Kidney epithelial cell (primary cell): ENCODE results near the gene KRT36. TPM values are rescaled to one million over a fixed set of nuclear protein-coding genes. Genes with fewer than 3 reads are reported as not detected.

Source experiments
- DNase-seq: peaks from one replicate; pipeline ENCODE4 v3.0.0-alpha.2; 2010; ENCODE audit warnings: low read depth
- H3K27me3 ChIP-seq: 2 replicates; pipeline ENCODE4 v1.6.0; 2011; ENCODE audit warnings: low read length; ENCODE audit not compliant: control insufficient read depth, insufficient read depth
- H3K36me3 ChIP-seq: 2 replicates; pipeline ENCODE4 v1.5.1; 2011; ENCODE audit warnings: low read length; ENCODE audit not compliant: control insufficient read depth, insufficient read depth
- H3K4me3 ChIP-seq: 2 replicates; pipeline ENCODE4 v1.5.1; 2011; ENCODE audit warnings: low read depth, mild to moderate bottlenecking, control low read depth, low read length
- total RNA-seq: library from RNA; depleted of rRNA; stranded (reverse); fragments of >200 nt; gene quantifications from 2 replicates; pipeline ENCODE4 v1.2.3, GENCODE V29; 2015
- TF ChIP-seq, protein P1 (sequence below): IDR thresholded peaks from 2 replicates; pipeline ENCODE4 v1.5.1; 2011; ENCODE audit warnings: mild to moderate bottlenecking, moderate library complexity, low read length, control low read depth, inconsistent platforms; ENCODE audit not compliant: insufficient read depth, poor library complexity, severe bottlenecking

Gene KRT36
- total RNA-seq, 1 donor from 2014 or later: not detected

DNA sequence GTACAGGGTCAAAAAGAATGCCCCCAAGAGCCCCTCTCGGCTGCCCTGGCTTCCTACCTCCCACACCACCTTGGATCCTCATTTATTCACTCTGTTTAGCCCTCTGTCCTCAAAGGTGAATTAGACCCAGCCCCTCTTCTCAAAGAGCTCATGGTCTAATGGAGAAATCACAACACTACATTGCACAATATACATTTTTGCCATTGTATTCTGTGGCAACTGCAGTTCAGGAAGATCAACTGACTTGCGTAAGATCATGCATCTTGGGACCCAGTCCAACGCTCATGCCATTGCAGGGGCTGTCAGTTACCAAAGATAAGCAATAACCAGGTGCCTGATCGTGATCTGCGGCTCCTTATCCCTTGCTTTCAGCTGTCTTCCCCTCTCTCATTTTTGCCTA lies 50.3 kb downstream of the KRT36 start:
- TF ChIP-seq, protein P1, sequence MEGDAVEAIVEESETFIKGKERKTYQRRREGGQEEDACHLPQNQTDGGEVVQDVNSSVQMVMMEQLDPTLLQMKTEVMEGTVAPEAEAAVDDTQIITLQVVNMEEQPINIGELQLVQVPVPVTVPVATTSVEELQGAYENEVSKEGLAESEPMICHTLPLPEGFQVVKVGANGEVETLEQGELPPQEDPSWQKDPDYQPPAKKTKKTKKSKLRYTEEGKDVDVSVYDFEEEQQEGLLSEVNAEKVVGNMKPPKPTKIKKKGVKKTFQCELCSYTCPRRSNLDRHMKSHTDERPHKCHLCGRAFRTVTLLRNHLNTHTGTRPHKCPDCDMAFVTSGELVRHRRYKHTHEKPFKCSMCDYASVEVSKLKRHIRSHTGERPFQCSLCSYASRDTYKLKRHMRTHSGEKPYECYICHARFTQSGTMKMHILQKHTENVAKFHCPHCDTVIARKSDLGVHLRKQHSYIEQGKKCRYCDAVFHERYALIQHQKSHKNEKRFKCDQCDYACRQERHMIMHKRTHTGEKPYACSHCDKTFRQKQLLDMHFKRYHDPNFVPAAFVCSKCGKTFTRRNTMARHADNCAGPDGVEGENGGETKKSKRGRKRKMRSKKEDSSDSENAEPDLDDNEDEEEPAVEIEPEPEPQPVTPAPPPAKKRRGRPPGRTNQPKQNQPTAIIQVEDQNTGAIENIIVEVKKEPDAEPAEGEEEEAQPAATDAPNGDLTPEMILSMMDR: no peak
- Histone ChIP-seq H3K36me3 (no peaks in the 10 kb centered on the region), H3K4me3 (no peak overlapping the region), H3K27me3 (no peaks in the 10 kb centered on the region)
- no peak for DNase-seq

DNA sequence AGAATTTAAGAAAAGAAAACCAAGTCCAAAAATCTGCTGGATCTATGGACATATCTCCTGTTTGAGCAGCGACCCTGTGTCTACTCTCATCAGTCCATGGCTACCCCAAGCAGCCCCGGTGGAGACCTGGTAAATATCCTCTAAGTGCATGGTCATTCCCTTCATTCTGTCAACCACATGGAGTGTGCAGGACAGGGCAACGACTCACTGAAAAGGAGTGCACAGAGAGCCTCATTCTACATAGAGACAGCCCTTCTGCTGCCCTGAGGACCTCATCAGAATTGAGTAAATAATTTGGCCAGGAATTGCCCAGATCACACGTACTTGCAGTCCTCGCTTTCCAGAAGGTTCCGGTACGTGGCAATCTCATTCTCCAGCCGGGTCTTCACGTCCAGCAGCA lies 51.9 kb downstream of the KRT36 start:
- Histone ChIP-seq H3K27me3 (no peaks in the 10 kb centered on the region), H3K4me3 (no peak overlapping the region), H3K36me3 (no peaks in the 10 kb centered on the region)
- no peak for DNase-seq
- TF ChIP-seq, protein P1: no peak

DNA sequence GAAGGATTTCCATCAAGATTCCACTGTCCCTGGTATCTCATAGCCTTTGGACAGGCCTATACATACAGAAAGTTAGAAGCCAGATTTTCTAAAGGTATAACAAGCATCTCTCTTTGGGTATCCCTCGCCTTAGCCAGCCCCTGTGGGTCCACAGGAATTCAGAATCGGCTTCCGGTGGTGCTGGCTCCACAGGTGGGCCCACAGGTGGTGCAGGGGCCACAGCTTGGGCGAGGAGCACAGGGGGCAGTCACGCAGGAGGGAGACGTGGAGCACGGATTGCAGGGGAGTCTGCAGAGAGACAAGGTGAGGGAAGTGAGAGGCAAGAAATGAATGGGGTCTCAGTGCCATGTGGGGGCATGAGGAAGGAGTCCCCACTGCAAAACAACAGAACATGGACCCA lies 52.5 kb downstream of the KRT36 start:
- H3K4me3 ChIP-seq: no peak overlapping the region
- no peaks in the 10 kb centered on the region for H3K36me3 ChIP-seq
- TF ChIP-seq, protein P1: no peak
- H3K27me3 ChIP-seq: no peaks in the 10 kb centered on the region
- DNase-seq: no peak

Other genes starting within 250 kb of the KRT36 start
- not detected in 2 replicates for gene KRTAP9-4, start 240.2 kb downstream of the KRT36 start, total RNA-seq
- gene KRTAP9-9, start 234.5 kb downstream of the KRT36 start, total RNA-seq: not detected in 2 replicates
- gene KRTAP9-6, start 224.5 kb downstream of the KRT36 start, total RNA-seq: not detected in 2 replicates
- gene KRTAP9-7, start 214.2 kb downstream of the KRT36 start, total RNA-seq: not detected in 2 replicates
- gene KRTAP29-1, start 187.1 kb downstream of the KRT36 start, total RNA-seq: not detected in 2 replicates
- not detected in 2 replicates for gene KRTAP16-1, start 180.6 kb downstream of the KRT36 start, total RNA-seq
- not detected in 2 replicates for gene KRTAP17-1, start 174.2 kb downstream of the KRT36 start, total RNA-seq
- not detected in 2 replicates for gene KRT33A, start 139.1 kb downstream of the KRT36 start, total RNA-seq
- gene KRT33B, start 120.1 kb downstream of the KRT36 start, total RNA-seq: 0.17 TPM in 1 of 2 replicates, not detected in the other
- gene KRT34, start 107.6 kb downstream of the KRT36 start, total RNA-seq: 2.5 and 5.5 TPM in 2 replicates
- gene KRT31, start 92.3 kb downstream of the KRT36 start, total RNA-seq: not detected in 2 replicates
- gene KRT37, start 65.3 kb downstream of the KRT36 start, total RNA-seq: not detected in 2 replicates
- gene KRT38, start 48.9 kb downstream of the KRT36 start, total RNA-seq: not detected in 2 replicates
- not detected in 2 replicates for gene KRT32, start 22.5 kb downstream of the KRT36 start, total RNA-seq
- gene KRT35, start 8.8 kb downstream of the KRT36 start, total RNA-seq: not detected in 2 replicates
- gene KRT13, start 15.7 kb upstream of the KRT36 start, total RNA-seq: 0.96 TPM in 1 of 2 replicates, not detected in the other
- 1.3 and 1.6 TPM in 2 replicates for gene KRT15, start 29.0 kb upstream of the KRT36 start, total RNA-seq
- 851 and 925 TPM in 2 replicates for gene KRT19, start 38.4 kb upstream of the KRT36 start, total RNA-seq
- gene KRT9, start 82.1 kb upstream of the KRT36 start, total RNA-seq: not detected in 2 replicates
- gene KRT14, start 97.0 kb upstream of the KRT36 start, total RNA-seq: not detected in 2 replicates
- 4.2 and 4.8 TPM in 2 replicates for gene KRT16, start 122.9 kb upstream of the KRT36 start, total RNA-seq
- 208 and 216 TPM in 2 replicates for gene KRT17, start 134.7 kb upstream of the KRT36 start, total RNA-seq
- gene EIF1, start 199.0 kb upstream of the KRT36 start, total RNA-seq: 318 and 368 TPM in 2 replicates
- gene GAST, start 222.4 kb upstream of the KRT36 start, total RNA-seq: not detected in 2 replicates
- 0.96 and 1.6 TPM in 2 replicates for gene HAP1, start 244.7 kb upstream of the KRT36 start, total RNA-seq